ENCODE results near the gene GALE.
"Not testable (repeated sequence)": the region's sequence is repeated elsewhere in the genome, so short reads cannot be mapped to it uniquely, and the experiment has no call there.

Gene GALE

GRCh38 chr1:23814016-23814415, 13.5 kb upstream of the GALE start:
- DNase-seq (ENCODE audit: low read depth) = no peak
- no peak overlapping the region for H3K4me3 ChIP-seq (ENCODE audit: low read depth, low read length)

GRCh38 chr1:23810818-23811540, 10.4 kb upstream of the GALE start:
- H3K4me3 ChIP-seq (ENCODE audit: low read depth, low read length) = no peak overlapping the region
- no peak for DNase-seq (ENCODE audit: low read depth)

DNA sequence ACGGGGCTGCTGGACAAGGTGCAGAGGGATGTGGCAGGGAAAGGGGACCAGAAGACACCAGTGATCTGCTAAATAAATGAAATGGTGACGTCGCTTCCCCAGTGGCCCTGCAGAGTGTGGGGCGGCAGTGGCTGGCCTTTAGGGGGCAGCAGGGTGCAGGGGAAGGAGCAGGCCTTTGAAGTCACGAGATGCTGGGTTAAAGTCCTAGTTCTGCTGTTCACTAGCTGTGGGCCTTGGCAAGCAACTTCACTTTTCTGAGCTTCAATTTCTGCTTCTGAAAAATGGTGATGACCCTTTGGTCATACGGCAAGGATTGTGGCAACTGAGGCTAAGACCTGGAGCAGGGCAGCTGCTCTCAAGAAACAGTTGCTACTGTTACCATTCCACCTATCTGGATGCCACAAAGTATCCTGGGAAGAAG, 9.2 kb upstream of the GALE start:
- no peak for DNase-seq (ENCODE audit: low read depth)
- H3K4me3 ChIP-seq (ENCODE audit: low read depth, low read length) = no peak overlapping the region

- no peak for DNase-seq (ENCODE audit: low read depth)
- no peak overlapping the region for H3K4me3 ChIP-seq (ENCODE audit: low read depth, low read length)
Measured at GRCh38 chr1:23807453-23807852, 6.9 kb upstream of the GALE start.

DNA sequence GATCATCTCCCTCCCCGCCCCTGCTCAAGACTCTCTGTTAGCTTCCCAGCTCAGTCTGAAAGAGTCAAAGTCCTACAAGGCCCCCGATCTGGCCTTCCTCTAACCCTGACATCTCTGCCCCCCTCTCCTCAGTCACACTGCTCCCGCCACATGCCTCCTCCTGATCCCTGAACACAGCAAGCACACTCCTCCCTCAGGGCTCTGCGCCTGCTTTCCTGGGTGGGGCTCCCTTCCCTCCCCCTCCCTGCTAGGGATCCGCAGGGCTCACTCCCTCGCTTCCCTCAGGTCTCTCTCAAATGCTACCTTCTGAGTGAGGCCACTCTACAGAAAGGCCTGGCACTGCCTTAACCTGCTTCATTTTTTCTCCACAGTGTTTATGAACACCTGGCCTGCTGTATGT, 5.7 kb upstream of the GALE start:
- H3K4me3 ChIP-seq (ENCODE audit: low read depth, low read length) = no peak overlapping the region
- no peak for DNase-seq (ENCODE audit: low read depth)

DNA sequence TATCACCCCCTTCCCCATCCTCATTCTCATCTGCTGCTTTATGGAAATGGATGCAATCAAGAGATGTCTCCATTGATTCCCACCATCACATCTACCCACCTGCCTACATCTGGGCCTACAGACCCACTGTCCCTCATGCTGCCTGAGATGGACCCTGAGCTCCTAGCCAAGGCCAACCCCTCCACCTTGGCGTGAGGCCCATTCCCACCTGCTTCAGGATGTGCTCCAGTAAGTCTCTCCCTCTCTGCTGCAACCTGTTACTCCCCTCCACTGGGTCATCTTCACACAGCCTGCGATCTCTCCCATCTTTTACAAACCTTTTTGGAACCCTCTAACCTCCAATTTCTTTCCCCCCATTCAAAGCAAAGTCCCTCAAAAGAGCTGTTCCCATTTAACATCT, 4.5 kb upstream of the GALE start:
- no peak overlapping the region for H3K4me3 ChIP-seq (ENCODE audit: low read depth, low read length)
- no peak for DNase-seq (ENCODE audit: low read depth)

GRCh38 chr1:23804183-23804835, 3.8 kb upstream of the GALE start:
- DNase-seq (ENCODE audit: low read depth) = no peak
- H3K4me3 ChIP-seq (ENCODE audit: low read depth, low read length) = no peak overlapping the region

GRCh38 chr1:23803674-23804073, 3.1 kb upstream of the GALE start:
- DNase-seq (ENCODE audit: low read depth) = no peak
- no peak overlapping the region for H3K4me3 ChIP-seq (ENCODE audit: low read depth, low read length)

DNA sequence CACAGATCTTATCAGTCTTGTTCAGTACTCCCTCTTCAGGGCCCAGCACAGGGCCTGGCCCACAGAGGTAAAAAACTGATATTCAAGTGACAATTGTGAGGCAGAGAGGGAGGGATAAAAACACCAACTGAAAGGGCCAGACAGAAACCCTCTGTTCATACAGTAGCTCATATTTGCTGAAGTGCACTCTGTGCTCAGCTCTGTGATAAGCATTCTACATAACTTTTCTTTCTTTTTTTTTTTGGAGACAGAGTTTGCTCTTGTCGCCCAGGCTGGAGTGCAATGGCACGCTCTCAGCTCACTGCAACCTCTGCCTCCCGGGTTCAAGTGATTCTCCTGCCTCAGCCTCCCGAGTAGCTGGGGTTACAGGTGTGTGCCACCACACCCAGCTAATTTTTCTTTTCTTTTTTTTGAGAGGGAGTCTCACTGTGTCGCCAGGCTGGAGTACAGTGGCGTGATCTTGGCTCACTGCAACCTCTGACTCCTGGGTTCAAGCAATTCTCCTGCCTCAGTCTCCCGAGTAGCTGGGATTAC, 2.3 kb upstream of the GALE start:
- not testable (repeated sequence) for H3K4me3 ChIP-seq (ENCODE audit: low read depth, low read length); DNase-seq (ENCODE audit: low read depth)

GRCh38 chr1:23801876-23802275, 1.3 kb upstream of the GALE start:
- H3K4me3 ChIP-seq (ENCODE audit: low read depth, low read length) = no peak overlapping the region

DNA sequence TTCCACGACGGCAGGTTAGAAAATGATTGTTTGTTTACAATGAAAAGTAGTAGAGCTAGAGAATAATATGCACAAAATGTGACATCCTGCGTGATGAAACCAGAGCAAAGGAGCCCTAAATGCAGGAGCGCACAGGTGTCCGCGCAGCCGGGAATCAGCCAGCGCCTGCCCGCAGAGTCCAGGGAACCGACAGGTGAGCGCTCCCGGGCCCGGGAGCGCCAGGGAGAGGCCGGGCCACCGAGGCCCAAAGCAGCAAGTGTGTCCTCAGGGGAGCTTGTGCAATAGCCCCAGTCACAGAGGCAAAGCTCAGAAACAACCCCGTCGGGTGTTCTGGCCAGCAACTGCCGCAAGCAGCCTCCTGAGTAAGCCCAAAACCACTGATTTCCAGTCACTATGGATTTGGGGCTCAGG, 789 bp upstream of the GALE start:
- no peak for DNase-seq (ENCODE audit: low read depth)
- H3K4me3 ChIP-seq (ENCODE audit: low read depth, low read length) = peak overlapping the region; percentile 86

More at GRCh38 chr1:23801876-23802275, 1.3 kb upstream of the GALE start:
- DNase-seq (ENCODE audit: low read depth) = no peak

- H3K4me3 ChIP-seq (ENCODE audit: low read depth, low read length) = peak overlapping the region; percentile 86
- DNase-seq (ENCODE audit: low read depth) = no peak
Measured at GRCh38 chr1:23799570-23800399, 769 bp downstream of the GALE start.

GRCh38 chr1:23799255-23799569, 1.3 kb downstream of the GALE start:
- DNase-seq (ENCODE audit: low read depth) = no peak
- peak overlapping the region; percentile 86 for H3K4me3 ChIP-seq (ENCODE audit: low read depth, low read length)

- H3K4me3 ChIP-seq (ENCODE audit: low read depth, low read length) = no peak overlapping the region
- no peak for DNase-seq (ENCODE audit: low read depth)
Measured at GRCh38 chr1:23798662-23799142, 1.9 kb downstream of the GALE start.

DNA sequence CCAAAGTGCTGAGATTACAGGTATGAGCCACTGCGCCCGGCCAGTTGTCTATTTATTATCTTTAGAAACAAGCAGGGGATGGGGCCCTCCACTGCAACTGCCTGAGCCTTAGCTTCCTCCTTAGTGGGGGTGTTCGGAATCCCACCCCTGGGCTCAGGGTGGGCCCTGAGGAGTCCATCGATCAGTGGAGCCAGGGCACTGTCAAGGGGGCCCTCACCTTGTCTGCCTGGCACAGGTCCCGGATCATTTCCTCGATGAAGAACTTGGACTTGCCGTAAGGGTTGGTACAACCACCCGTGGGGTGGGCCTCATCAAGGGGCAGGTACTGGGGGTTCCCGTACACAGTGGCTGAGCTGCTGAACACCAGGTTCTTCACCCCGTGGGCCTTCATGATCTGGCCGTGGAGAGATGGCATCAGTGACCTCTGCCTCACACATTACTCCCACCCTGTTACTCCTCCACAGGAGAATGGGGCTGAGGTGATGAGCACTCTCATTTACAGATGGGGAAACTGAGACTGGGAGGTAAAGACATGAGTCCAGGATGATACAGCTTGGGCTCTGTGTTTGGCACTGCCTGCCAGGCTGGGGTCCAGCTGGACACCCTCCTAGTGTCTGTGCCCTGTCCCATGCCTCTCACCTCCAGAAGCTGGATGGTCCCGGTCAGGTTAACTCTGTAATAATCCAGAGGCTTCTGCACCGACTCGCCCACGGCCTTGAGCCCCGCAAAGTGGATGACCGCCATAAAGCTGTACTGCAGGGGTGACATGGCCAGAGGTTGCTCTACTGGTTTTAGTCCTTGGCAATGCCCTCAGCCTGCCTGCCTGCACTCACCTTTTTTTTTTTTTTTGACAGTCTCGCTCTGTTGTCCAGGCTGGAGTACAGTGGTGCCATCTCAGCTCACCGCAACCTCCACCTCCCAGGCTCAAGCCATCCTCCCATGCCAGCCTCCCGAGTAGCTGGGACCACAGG, 2.8 kb downstream of the GALE start:
- no peak for DNase-seq (ENCODE audit: low read depth)
- H3K4me3 ChIP-seq (ENCODE audit: low read depth, low read length) = no peak overlapping the region

DNA sequence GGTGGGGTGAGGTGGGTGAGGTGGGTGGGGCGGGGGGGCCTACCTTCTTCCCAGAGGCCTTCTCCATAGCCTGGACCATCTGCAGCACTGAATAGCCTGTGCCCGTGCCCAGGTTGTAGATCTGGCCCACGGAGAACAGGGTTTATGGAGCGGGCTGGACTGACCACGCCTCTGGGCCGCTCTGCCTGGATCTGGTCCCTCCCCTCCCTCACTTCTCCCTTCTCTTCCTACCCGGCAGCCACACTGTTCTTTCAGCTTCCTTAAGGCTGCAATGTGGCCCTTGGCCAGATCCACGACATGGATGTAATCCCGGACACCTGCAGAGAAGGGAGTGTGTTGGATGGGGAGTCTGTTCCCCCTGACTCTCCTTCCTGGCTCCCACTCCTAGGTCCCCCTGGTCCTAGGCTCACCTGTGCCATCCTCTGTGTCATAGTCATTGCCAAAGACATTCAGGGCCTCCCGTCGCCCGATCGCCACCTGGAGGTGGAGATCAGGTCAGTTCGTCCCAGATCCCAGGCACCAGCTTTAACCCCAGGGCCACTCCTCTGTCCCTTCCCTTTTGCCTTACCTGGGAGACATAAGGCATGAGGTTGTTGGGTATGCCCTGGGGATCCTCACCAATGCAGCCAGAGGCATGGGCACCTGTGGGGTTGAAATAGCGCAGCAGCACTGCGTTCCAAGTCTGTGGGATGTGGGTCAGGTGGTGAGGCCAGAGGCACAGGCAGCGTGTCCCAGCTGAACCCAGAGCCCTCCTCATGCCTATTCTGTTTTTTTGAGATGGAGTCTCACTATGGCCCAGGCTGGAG, 3.9 kb downstream of the GALE start:
- no peak for DNase-seq (ENCODE audit: low read depth)
- H3K4me3 ChIP-seq (ENCODE audit: low read depth, low read length) = no peak overlapping the region

DNA sequence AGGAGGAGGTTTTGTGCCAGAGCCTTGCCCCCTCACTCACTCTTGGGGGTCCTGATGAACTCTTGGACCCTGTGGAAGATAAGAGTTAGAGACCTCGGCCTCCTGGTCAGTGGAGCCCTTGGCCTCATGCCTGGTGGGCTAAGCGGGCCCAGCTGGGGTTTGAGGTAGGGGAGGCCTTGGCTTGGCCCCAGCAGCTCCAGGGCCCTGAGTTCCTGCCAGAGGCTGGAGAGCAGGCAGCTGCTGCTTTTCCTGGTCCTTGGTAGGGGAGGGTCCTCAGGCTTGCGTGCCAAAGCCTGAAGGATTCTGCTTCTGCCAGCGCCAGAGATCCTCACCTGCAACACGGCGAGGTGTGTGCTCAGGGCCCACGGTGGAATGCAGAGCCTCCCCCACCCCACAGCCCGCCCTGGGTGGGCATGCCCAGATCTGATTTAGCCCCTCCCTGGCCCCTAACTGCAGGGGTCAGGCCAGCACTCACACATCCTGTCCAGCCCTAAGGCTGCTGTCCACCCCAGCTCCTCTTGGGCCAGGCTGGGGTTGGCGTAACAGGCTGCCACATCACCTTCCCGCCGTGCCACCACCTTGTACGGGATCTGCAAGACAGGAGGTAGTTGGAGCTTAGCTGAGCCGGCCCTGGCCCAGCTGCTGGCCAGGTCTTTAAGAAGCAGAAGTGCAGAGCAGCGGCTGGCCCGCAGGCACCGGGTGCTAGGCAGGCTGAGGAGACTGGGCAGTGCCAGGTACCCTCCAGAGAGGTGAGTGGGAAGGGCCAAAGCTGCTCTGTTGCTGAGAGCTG, 4.7 kb downstream of the GALE start:
- H3K4me3 ChIP-seq (ENCODE audit: low read depth, low read length) = no peak overlapping the region
- no peak for DNase-seq (ENCODE audit: low read depth)
